D721Med (cell line): ENCODE data around the gene KLK13.

Source experiments
- DNase-seq: peaks from one replicate; pipeline ENCODE4 v3.0.0; 2011; ENCODE audit warnings: low spot score; ENCODE audit not compliant: insufficient read length
- FAIRE-seq: peaks from 2 replicates; lab custom pipeline; 2011; peaks lifted over from hg19 to GRCh38; lab: Jason Lieb, UNC
- CTCF ChIP-seq: IDR thresholded peaks from 2 replicates; pipeline ENCODE4 v1.5.1; 2012; ENCODE audit warnings: mild to moderate bottlenecking, control low read depth; ENCODE audit not compliant: insufficient read depth; ENCODE audit errors: missing control alignments

Gene KLK13

GRCh38 chr19:51107406-51108065 lies 42.6 kb upstream of the KLK13 start:
- TF ChIP-seq CTCF: no peak
- no peak for DNase-seq
- no peak for FAIRE-seq

GRCh38 chr19:51103926-51104341 lies 39.0 kb upstream of the KLK13 start:
- no peak for DNase-seq
- no peak for FAIRE-seq
- no peak for TF ChIP-seq CTCF

GRCh38 chr19:51102991-51103390 lies 38.1 kb upstream of the KLK13 start:
- no peak for DNase-seq
- TF ChIP-seq CTCF: no peak

GRCh38 chr19:51101171-51101865 lies 36.4 kb upstream of the KLK13 start:
- DNase-seq (no peak), FAIRE-seq (no peak)
- TF ChIP-seq CTCF: no peak

More at GRCh38 chr19:51102991-51103390, 38.1 kb upstream of the KLK13 start:
- no peak for FAIRE-seq

GRCh38 chr19:51100601-51101000 lies 35.7 kb upstream of the KLK13 start:
- no peak for FAIRE-seq
- TF ChIP-seq CTCF: no peak
- DNase-seq: no peak

GRCh38 chr19:51099047-51099382 lies 34.1 kb upstream of the KLK13 start:
- DNase-seq: no peak
- no peak for FAIRE-seq
- TF ChIP-seq CTCF: no peak
